GM18907 (cell line): ENCODE data around the gene TBC1D4.
"Not testable (repeated sequence)": the region's sequence is repeated elsewhere in the genome, so short reads cannot be mapped to it uniquely, and the experiment has no call there.

ENCODE experiments used
- ATAC-seq: cut with Tn5 transposase; IDR thresholded peaks from one replicate; pipeline ENCODE4 v1.9.1; 2021; ENCODE audit warnings: mild to moderate bottlenecking, moderate library complexity; ENCODE audit not compliant: unreplicated experiment

TBC1D4 gene

GRCh38 chr13:75455962-75456361 is 26.0 kb downstream of the TBC1D4 start:
- ATAC-seq, result no peak

DNA sequence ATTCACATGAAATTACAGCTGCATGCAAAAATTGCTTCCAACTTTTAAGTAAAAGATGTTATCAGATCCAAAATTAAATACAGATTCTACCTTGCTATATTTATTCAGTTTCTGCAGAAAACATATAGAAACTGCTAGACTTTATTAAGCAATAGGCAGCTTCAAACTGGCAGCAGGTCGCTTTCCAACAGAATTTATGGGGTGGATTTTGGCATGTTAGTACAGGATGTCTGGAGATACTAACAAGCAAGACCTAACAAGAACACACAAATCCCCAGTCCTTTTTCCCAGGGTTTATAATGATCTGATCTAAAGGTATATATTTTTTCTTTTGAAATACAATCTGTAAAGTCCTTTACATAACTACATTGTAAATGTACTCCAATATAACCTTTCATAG is 27.5 kb downstream of the TBC1D4 start:
- no peak for ATAC-seq

- ATAC-seq, result no peak
These were observed 29.4 kb downstream of the TBC1D4 start for GRCh38 chr13:75452564-75452963.

DNA sequence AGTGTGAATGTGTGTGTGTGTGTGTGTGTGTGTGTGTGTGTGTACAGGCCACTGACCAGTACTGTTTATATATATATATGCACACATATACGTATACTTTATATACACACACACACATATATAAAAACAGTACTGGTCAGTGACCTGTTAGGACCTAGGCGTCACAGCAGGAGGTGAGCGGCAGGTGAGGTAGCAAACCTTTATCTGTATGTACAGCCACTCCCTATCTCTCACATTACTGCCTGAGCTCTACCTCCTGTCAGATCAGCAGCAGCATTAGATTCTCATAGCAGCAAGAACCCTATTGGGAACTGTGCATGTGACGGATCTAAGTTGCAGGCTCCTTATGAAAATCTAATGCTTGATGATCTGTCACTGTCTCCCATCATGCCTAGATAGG is 34.5 kb downstream of the TBC1D4 start:
- ATAC-seq, result no peak

GRCh38 chr13:75446874-75447273 is 35.1 kb downstream of the TBC1D4 start:
- ATAC-seq, result no peak

- ATAC-seq, result no peak
These were observed 36.1 kb downstream of the TBC1D4 start for GRCh38 chr13:75445717-75446499.

GRCh38 chr13:75444016-75444415 is 38.0 kb downstream of the TBC1D4 start:
- ATAC-seq, result no peak

GRCh38 chr13:75443356-75443958 is 38.5 kb downstream of the TBC1D4 start:
- ATAC-seq, result no peak

GRCh38 chr13:75442736-75443234 is 39.2 kb downstream of the TBC1D4 start:
- no peak for ATAC-seq

DNA sequence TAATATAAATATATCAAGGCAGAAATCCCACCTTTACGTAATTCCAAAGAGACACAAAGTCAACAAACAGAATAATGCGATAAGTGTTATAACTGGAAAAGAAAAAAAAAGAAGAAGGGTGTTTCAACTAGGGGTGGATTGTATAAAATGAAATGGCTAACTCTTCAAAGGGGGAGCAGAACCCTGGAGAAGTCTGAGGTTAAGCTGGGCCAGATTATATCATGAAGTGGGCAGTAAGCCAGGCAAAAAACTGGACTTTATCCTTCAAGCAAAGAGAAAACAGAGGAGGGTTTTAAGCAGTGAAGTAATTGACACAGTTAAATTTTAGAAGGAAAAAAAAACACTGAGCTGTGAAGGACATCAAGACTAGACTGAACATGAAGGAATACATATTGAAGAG is 41.9 kb downstream of the TBC1D4 start:
- no peak for ATAC-seq

DNA sequence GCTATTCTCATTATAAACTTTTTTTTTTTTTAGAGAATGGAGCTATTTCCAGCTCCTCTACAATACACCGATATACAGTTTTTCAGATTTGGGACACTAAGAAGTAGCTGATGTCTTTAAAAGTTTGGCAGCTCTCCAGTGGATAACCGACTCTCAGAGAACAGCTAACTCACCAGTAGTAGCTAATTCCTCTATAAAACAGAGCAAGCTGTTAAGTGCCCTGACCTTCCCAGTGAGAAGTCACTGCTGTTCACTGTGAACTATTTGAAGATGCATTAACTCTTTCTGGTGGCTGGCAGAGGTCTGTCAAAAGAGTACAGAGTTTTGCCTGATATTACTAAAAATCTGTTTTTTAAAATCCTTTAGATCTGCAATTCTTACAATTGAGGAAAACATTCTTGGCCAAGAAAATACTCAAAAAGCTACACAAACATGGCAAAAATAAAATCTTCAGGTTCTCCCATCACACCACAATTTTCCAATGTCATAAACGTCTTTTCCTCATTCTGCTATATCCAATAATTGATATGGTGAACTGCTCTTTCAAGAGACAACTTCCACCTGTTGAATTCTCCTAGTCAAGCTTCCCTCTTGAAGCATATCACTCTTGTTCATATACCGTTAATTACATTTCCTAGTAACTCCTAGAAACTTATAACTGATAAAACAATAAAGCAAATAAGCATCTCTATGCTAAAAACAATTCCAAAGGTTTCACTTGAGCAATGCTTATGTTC is 44.2 kb downstream of the TBC1D4 start:
- ATAC-seq, result no peak

- ATAC-seq, result not testable (repeated sequence)
These were observed 47.8 kb downstream of the TBC1D4 start for GRCh38 chr13:75434126-75434525.

DNA sequence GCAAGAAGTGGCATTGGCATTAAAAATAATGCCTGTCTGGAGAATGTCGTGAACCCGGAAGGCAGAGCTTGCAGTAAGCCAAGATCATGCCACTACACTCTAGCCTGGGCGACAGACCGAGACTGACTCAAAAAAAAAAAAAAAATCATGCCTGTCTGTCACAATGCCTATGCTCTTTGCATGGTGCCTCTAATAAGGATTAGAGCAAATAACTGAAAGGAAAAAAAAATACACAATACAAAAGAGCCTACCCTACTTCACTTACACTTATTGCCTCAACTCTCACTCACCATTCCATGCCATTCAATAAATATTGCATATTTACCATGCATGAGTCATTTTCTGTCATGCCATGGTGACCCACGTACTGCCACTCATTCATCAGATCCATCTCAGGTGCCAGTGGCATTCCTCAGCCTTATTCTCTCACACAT is 49.1 kb downstream of the TBC1D4 start:
- ATAC-seq, result no peak

DNA sequence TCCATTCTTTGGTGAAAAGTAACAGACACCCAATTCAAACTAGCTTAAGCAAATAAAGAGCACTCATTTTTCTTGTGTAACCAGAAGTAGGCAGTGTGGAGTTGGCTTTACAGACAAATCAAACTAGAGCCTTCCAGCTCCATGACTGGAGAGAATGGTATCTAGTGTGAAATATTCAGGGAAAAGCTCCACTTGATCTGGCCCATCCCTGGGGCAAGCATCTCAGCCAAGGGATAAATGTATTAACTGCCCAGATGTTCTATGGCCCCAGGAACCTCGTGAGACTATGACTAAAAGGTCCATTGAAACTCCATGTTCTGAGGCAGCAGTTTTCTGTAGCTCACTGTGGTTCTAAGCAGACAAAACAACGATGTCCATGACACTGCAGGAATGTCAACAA is 49.9 kb downstream of the TBC1D4 start:
- no peak for ATAC-seq

- ATAC-seq, result no peak
These were observed 51.3 kb downstream of the TBC1D4 start for GRCh38 chr13:75430436-75431209.

DNA sequence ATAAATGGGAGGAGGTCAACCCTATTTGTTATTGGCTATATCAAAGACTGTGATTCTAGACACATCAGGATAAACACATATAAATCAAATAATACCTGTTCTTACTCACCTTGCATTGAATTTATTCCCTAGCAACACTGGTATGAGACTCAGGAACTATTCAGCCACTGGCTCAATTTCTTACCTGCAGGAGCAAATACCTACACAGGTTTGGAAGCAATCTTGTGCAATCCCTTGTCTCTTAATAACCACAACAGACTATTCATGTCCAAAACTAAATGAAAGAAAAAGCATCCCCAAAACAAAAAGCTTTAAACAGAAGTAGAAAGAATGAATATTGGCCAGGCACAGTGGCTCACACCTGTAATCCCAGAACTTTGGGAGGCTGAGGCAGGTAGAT is 55.5 kb downstream of the TBC1D4 start:
- ATAC-seq, result no peak

DNA sequence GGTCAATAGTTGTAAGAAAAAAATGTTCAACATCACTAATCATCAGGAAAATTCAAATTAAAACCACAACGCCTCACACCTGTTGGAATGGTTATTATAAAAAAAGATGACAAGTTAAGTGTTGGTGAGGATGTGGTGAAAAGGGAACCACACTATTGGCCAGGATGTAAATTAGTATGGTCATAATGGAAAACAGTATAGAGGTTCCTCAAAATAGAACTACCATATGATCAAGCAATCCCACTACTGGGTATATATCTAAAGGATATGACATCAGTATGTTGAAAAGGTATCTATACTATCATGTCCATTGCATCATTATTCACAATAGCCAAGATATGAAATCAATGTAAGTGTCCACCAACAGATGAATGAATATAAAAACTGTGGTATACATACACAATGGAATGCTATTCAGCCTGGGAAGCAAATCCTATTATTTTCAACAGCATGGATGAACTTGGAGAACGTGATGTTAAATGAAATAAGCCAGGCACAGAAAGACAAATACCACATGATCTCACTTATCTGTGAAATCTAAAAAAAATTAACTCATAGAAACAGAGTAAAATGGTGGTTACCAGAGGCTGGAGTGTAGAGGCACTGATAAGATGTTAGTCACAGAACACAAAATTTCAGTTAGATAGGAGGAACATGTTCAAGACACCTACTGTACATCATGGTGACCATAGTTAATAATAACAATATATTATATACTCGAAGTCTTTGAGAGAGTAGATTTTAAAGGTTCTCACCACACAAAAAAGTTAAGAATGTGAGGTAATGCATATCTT is 56.6 kb downstream of the TBC1D4 start:
- ATAC-seq, result peak; percentile 95

- no peak for ATAC-seq
These were observed 58.0 kb downstream of the TBC1D4 start for GRCh38 chr13:75423946-75424345.

DNA sequence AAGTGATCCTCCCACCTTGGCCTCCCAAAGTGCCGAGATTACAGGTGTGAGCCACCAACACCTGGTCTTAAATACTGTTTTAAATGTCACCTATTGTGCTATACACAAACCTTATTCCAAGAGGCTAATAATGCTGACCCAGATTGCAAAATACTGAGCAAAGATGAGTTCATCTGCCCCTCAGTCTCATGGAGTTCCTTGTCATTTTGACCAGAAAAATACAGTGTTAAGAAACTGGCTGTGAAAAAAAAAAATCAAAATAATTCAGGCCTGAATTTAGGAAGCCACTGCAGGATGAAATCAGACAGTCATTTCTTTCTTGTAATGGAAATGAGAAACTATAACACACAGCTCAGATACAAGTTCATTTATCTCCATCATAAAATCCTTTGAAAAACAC is 59.9 kb downstream of the TBC1D4 start:
- no peak for ATAC-seq

DNA sequence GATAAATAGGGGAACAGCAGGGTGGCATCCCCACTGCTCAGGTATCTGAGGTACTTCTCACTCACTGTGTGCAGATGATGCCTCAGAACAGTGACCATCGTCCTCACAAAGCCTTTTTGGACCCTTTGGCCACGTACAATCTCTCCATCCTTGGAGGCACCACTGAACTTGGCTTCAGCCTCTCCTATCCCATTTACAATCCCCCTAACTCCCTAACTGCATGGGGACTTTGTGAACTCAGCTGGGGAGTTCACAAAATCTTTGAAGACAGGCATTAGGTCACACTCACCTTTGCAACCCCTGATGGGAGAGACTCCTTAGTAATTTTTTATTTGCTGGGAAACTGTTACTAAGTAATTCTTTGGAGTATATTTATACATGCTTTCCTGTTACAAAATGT is 60.8 kb downstream of the TBC1D4 start:
- ATAC-seq, result no peak
